GM12892 (cell line): ENCODE results near the gene HSPA9.

ENCODE experiments used
- POLR2A ChIP-seq: IDR thresholded peaks from 2 replicates; pipeline ENCODE4 v1.6.1; 2011; ENCODE audit warnings: low read depth, low read length, control low read depth
- POLR2AphosphoS5 ChIP-seq: IDR thresholded peaks from 2 replicates; pipeline ENCODE4 v1.6.1; 2011; ENCODE audit warnings: low read depth, low read length, control low read depth

DNA sequence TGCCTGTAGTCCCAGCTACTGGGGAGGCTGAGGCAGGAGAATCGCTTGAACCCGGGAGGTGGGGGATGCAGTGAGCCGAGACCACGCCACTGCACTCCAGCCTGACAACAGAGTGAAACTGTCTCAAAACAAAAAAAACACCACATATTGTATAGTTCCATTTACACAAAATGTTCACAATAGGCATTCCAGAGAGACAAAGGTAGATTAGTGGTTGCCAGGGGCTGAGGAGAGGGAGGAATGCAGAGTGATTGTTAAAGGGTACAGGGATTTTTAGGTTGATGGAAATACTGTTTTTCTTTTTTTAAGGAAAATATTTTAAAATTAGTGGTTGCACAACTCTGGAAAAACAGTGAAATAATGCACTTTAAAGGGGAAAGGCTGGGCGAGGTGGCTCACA, 51.8 kb downstream of the HSPA9 start:
- TF ChIP-seq POLR2AphosphoS5 (no peak), POLR2A (no peak)
